HG02759 (cell line): Measurements from ENCODE around the gene PCDHGA2.
"Not testable (repeated sequence)": the region's sequence is repeated elsewhere in the genome, so short reads cannot be mapped to it uniquely, and the experiment has no call there.

ENCODE experiments used
- ATAC-seq: cut with Tn5 transposase; IDR thresholded peaks from one replicate; pipeline ENCODE4 v1.9.1; 2021; ENCODE audit warnings: mild to moderate bottlenecking, moderate library complexity; ENCODE audit not compliant: unreplicated experiment

The PCDHGA2 gene

DNA sequence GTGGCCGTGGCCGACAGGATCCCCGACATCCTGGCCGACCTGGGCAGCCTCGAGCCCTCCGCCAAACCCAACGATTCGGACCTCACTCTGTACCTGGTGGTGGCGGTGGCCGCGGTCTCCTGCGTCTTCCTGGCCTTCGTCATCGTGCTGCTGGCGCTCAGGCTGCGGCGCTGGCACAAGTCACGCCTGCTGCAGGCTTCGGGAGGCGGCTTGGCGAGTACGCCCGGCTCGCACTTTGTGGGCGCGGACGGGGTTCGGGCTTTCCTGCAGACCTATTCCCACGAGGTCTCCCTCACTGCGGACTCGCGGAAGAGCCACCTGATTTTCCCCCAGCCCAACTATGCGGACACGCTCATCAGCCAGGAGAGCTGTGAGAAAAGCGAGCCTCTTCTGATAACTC is 7.5 kb downstream of the PCDHGA2 start:
- not testable (repeated sequence) for ATAC-seq

GRCh38 chr5:141349917-141350619 is 11.5 kb downstream of the PCDHGA2 start, which contains the start of gene PCDHGB1:
Gene PCDHGB1 (plus strand): TSS chr5:141350099. CDS start chr5:141350261, 162 bp downstream.
- ATAC-seq = no peak

DNA sequence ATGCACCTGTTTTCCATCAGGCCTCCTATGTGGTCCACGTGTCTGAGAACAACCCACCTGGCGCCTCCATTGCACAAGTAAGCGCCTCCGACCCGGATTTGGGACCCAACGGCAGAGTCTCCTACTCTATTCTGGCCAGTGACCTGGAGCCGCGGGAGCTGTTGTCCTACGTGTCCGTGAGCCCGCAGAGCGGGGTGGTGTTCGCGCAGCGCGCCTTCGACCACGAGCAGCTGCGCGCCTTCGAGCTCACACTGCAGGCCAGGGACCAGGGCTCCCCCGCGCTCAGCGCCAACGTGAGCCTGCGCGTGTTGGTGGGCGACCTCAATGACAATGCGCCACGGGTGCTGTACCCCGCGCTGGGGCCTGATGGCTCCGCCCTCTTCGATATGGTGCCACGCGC is 13.0 kb downstream of the PCDHGA2 start:
- no peak for ATAC-seq

GRCh38 chr5:141354900-141355469 is 16.4 kb downstream of the PCDHGA2 start, which contains the start of gene PCDHGA4:
Gene PCDHGA4 (plus strand): TSS chr5:141355021. CDS start chr5:141355108, 87 bp downstream.
- no peak for ATAC-seq

DNA sequence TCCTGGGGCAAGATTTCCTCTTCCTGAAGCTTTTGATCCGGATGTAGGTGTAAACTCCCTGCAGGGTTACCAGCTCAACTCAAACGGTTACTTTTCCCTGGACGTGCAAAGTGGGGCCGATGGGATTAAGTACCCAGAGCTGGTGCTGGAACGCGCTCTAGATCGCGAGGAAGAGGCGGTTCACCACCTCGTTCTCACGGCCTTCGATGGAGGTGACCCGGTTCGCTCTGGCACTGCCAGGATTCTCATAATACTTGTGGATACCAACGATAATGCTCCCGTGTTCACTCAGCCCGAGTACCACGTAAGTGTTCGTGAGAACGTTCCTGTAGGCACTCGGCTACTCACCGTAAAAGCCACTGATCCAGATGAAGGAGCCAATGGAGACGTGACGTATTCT is 17.1 kb downstream of the PCDHGA2 start:
- no peak for ATAC-seq

DNA sequence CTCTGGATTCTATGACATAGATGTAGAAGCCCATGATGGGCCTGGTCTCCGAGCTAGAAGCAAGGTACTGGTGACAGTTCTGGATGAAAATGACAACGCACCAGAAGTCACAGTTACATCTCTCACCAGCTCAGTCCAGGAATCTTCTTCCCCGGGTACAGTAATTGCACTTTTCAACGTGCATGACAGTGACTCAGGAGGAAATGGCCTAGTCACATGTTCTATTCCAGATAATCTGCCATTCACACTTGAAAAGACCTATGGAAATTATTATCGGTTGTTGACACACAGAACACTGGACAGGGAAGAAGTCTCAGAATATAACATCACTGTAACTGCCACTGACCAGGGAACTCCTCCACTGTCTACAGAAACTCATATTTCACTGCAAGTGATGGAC is 17.6 kb downstream of the PCDHGA2 start:
- ATAC-seq = no peak

GRCh38 chr5:141356950-141357349 is 18.4 kb downstream of the PCDHGA2 start:
- no peak for ATAC-seq

DNA sequence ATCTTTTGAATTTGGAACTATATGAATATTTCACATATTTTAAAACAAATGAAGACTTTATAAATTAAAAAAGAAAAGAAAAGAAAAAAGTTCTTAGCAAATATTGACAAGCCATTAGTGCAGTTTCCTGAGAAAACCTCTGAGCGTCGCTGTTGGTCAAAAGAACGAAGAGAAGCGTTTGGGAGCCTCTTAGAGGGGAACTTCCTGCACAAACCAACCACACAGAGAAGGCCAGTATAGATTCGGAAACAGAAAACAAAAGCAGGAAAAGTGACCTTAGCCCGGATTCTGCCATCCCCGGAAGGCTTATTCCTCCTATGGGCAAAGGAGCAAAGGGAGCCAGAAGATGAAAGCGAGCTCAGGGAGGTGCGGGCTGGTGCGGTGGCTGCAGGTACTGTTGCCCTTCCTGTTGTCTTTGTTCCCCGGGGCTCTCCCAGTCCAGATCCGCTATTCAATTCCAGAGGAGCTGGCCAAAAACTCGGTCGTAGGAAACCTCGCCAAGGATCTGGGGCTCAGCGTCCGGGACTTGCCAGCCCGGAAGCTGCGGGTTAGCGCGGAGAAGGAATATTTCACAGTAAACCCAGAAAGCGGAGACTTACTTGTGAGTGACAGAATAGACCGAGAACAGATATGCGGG is 21.3 kb downstream of the PCDHGA2 start, which contains the start of gene PCDHGB2:
TSS of gene PCDHGB2 (plus strand) at position 205 of the 637 bp plus-strand sequence. CDS start at position 347, 142 bp downstream.
- ATAC-seq = peak; percentile 78

DNA sequence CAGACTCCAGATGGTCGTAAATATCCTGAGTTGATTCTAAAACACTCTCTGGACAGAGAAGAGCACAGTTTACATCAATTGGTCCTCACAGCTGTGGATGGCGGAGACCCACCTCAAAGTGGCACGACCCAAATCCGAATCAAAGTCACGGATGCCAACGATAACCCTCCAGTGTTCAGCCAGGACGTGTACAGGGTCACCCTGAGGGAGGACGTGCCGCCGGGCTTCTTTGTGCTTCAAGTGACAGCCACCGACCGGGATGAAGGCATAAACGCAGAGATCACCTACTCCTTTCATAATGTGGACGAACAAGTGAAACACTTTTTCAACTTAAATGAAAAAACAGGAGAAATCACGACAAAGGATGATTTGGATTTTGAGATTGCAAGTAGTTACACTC is 22.1 kb downstream of the PCDHGA2 start:
- no peak for ATAC-seq

GRCh38 chr5:141362719-141363118 is 24.2 kb downstream of the PCDHGA2 start:
- ATAC-seq = no peak

DNA sequence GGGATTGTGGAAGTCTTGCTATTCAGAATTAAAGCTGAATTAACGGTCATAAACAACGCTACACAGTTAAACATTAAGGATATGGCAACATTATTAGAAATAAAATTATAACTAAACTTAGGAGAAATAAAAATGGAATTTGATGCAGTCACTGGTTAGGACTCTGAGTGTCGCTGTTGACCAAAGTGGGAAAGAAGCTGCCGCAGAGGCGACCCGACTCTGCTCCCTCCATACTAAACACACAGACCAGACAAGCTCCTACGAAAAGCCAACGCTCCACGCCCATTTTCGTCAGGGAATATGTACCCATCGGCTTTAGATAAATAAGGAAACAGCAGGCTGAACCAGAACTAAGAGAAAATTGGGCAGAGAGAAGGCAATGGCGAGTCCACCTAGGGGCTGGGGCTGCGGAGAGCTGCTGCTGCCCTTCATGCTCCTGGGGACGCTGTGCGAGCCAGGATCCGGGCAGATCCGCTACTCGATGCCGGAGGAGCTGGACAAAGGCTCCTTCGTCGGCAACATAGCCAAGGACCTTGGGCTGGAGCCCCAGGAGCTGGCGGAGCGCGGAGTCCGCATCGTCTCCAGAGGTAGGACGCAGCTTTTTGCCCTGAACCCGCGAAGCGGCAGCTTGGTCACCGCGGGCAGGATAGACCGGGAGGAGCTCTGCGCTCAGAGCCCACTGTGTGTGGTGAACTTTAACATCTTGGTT is 25.5 kb downstream of the PCDHGA2 start, which contains the start of gene PCDHGA5:
TSS of gene PCDHGA5 (plus strand) at position 211 of the 709 bp plus-strand sequence. CDS start at position 380, 169 bp downstream.
- ATAC-seq = no peak

- ATAC-seq = no peak
Measured at GRCh38 chr5:141366016-141366896, 27.7 kb downstream of the PCDHGA2 start.

GRCh38 chr5:141369994-141370848 is 31.7 kb downstream of the PCDHGA2 start, which contains the start of gene PCDHGB3:
Gene PCDHGB3 (plus strand): TSS chr5:141370242. CDS start chr5:141370395, 153 bp downstream.
- peak; percentile 95 for ATAC-seq

DNA sequence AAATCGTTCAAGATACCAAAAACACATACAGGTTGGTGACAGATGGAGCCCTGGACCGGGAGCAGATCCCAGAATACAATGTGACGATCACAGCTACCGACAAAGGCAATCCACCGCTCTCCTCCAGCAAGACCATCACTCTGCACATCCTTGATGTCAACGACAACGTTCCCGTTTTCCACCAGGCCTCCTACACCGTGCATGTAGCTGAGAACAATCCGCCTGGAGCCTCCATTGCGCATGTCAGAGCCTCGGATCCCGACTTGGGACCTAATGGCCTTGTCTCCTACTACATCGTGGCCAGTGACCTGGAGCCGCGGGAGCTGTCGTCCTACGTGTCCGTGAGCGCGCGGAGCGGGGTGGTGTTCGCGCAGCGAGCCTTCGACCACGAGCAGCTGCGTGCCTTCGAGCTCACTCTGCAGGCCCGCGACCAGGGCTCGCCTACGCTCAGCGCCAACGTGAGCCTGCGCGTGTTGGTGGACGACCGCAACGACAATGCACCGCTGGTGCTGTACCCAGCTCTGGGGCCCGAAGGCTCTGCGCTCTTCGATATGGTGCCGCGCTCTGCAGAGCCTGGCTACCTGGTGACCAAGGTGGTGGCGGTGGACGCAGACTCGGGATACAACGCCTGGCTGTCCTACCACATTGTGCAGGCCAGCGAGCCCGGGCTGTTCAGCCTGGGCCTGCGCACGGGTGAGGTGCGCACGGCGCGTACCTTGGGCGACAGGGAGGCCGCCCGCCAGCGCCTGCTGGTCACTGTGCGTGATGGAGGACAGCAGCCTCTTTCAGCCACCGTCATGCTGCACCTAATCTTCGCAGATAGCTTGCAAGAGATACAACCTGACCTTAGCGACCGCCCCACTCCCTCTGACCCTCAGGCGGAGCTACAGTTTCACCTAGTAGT is 33.3 kb downstream of the PCDHGA2 start:
- ATAC-seq = no peak

GRCh38 chr5:141373673-141374317 is 35.2 kb downstream of the PCDHGA2 start, which contains the start of gene PCDHGA6:
Gene PCDHGA6 (plus strand): TSS chr5:141373891. CDS start chr5:141374084, 193 bp downstream.
- no peak for ATAC-seq

DNA sequence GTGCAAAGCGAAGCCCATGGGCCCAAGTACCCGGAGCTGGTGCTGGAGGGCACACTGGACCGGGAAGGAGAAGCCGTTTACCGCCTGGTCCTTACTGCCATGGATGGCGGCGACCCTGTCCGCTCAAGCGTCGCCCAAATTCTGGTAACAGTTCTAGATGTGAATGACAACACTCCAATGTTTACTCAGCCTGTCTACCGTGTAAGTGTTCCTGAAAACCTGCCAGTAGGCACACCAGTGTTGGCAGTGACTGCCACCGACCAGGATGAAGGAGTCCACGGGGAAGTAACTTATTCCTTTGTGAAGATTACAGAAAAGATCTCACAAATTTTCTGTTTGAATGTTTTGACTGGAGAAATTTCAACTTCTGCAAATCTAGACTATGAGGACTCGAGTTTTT is 36.1 kb downstream of the PCDHGA2 start:
- ATAC-seq = no peak

DNA sequence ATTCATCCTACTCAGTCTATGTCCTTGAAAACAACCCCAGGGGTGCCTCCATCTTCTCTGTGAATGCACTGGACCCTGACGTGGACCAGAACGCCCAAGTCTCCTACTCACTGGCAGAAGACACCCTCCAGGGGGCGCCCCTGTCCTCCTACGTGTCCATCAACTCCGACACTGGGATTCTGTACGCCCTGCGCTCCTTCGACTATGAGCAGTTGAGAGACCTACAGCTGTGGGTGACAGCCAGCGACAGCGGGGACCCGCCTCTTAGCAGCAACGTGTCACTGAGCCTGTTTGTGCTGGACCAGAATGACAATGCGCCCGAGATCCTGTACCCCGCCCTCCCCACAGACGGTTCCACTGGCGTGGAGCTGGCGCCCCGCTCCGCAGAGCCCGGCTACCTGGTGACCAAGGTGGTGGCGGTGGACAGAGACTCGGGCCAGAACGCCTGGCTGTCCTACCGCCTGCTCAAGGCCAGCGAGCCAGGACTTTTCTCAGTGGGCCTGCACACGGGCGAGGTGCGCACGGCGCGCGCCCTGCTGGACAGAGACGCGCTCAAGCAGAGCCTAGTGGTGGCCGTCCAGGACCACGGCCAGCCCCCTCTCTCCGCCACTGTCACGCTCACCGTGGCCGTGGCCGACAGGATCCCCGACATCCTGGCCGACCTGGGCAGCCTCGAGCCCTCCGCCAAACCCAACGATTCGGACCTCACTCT is 37.0 kb downstream of the PCDHGA2 start:
- ATAC-seq = not testable (repeated sequence)
